Measurements from ENCODE around the gene RSAD1. TPM values are rescaled to one million over a fixed set of nuclear protein-coding genes. Genes with fewer than 3 reads are reported as not detected.

Gene RSAD1
- polyA plus RNA-seq, 3 donors, result 20.6 to 40.0 (median 21.2) TPM

DNA sequence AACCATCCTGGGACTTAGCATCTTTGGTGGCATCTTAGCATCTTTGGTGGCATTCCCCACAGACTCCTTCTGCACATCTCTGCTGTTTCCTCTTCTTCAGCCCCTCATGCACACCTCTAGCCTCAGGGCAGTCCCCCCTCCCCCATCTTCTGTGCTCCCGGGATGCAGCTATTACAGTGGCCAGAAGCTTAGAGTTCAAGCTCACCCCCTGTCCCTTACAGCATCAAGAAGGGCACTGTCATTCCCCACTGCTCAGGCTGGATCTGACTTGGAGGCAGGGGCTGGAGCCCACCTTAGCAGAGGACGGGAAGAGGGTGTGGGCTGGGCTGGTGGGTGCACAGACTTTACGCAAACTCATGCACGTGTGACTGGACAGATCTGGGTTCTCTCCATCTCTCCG, 54.5 kb downstream of the RSAD1 start:
- Histone ChIP-seq H3K4me1 (ENCODE audit: control insufficient read depth in 1 of 2, insufficient read depth in 2 of 2, low read length in 2 of 2) (peaks cover 18 to 31% of the 10 kb centered on the region in 2 donors), H3K4me3 (replicated peaks in 1 of 3; ENCODE audit: low read depth in 2 of 3, low read length in 3 of 3) (no peak overlapping the region), H3K27me3 (ENCODE audit: control insufficient read depth in 2 of 2, insufficient read depth in 2 of 2, low read length in 2 of 2) (peaks cover 19 to 34% of the 10 kb centered on the region in 2 donors), H3K4me2 (replicated peaks; ENCODE audit: extremely low read depth, low read length, poor library complexity, severe bottlenecking) (no peak overlapping the region), H4K20me1 (ENCODE audit: insufficient read depth, low read length) (no peaks in the 10 kb centered on the region), H2AFZ (ENCODE audit: insufficient read depth, low read depth, low read length, poor library complexity, severe bottlenecking) (no peak overlapping the region), H3K9ac (ENCODE audit: insufficient read depth, low read length, poor library complexity, severe bottlenecking) (no peak overlapping the region), H3K27ac (ENCODE audit: low read depth in 1 of 2, low read length in 2 of 2) (no peak overlapping the region), H3K79me2 (ENCODE audit: insufficient read depth, low read length) (no peaks in the 10 kb centered on the region), H3K9me3 (replicated peaks in 1 of 2; ENCODE audit: control insufficient read depth in 1 of 2, insufficient read depth in 1 of 2, low read length in 2 of 2) (no peaks in the 10 kb centered on the region), H3K36me3 (replicated peaks in 1 of 2; ENCODE audit: control insufficient read depth in 1 of 2, insufficient read depth in 2 of 2, low read length in 2 of 2) (no peaks in the 10 kb centered on the region)
- H3K27ac Mint-ChIP-seq, result peak overlapping the region in 1 of 7 donors; percentile 18
- TF ChIP-seq, protein P1, sequence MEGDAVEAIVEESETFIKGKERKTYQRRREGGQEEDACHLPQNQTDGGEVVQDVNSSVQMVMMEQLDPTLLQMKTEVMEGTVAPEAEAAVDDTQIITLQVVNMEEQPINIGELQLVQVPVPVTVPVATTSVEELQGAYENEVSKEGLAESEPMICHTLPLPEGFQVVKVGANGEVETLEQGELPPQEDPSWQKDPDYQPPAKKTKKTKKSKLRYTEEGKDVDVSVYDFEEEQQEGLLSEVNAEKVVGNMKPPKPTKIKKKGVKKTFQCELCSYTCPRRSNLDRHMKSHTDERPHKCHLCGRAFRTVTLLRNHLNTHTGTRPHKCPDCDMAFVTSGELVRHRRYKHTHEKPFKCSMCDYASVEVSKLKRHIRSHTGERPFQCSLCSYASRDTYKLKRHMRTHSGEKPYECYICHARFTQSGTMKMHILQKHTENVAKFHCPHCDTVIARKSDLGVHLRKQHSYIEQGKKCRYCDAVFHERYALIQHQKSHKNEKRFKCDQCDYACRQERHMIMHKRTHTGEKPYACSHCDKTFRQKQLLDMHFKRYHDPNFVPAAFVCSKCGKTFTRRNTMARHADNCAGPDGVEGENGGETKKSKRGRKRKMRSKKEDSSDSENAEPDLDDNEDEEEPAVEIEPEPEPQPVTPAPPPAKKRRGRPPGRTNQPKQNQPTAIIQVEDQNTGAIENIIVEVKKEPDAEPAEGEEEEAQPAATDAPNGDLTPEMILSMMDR (IDR thresholded peaks at IDR 0.05), result no peak
- H3K9me3 Mint-ChIP-seq, result peaks cover 0 to 6% (median 2%) of the 10 kb centered on the region in 7 donors
- peaks cover 0 to 7% of the 10 kb centered on the region in 2 donors for H3K36me3 Mint-ChIP-seq
- peaks cover 38 to 51% (median 47%) of the 10 kb centered on the region in 3 donors for H3K27me3 Mint-ChIP-seq (ENCODE audit: low read depth in 3 of 3)
- H3K4me1 Mint-ChIP-seq, result peaks cover 34% of the 10 kb centered on the region
- 5% methylated on average over 4 of the region's 5 CpGs for WGBS (ENCODE audit: insufficient coverage)
- intact Hi-C loops (cut with micrococcal nuclease), result no loop called here
- no peak for DNase-seq
- peak overlapping the region in 1 of 2 donors; percentile 77 for H3K4me3 Mint-ChIP-seq

DNA sequence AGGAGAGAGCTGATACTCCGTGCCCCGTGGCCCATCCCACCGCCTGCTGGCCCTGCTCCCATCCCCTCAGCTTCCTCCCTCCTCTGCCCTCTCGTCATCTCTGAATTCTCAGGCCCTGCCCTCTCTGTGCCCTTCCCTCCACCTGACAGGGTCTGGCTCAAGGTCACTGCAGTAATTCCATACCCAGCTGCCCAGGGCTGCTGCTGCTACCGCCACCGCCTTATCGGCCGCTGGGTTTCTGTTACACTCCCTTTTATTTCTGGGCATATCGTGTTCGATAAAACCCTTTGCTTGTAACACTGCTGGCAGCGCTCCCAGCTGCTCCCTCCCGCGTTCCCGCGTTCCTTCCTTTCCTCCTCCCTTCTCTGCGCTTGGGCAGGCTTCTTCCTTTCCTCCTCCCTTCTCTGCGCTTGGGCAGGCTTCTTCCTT, 55.1 kb downstream of the RSAD1 start:
- H3K9me3 Mint-ChIP-seq, result peaks cover 0 to 6% (median 2%) of the 10 kb centered on the region in 7 donors
- Histone ChIP-seq H3K27me3 (ENCODE audit: control insufficient read depth in 2 of 2, insufficient read depth in 2 of 2, low read length in 2 of 2) (peaks cover 19 to 34% of the 10 kb centered on the region in 2 donors), H2AFZ (ENCODE audit: insufficient read depth, low read depth, low read length, poor library complexity, severe bottlenecking) (no peak overlapping the region), H4K20me1 (ENCODE audit: insufficient read depth, low read length) (no peaks in the 10 kb centered on the region), H3K79me2 (ENCODE audit: insufficient read depth, low read length) (no peaks in the 10 kb centered on the region), H3K9me3 (replicated peaks in 1 of 2; ENCODE audit: control insufficient read depth in 1 of 2, insufficient read depth in 1 of 2, low read length in 2 of 2) (no peaks in the 10 kb centered on the region), H3K27ac (ENCODE audit: low read depth in 1 of 2, low read length in 2 of 2) (no peak overlapping the region), H3K4me3 (replicated peaks in 1 of 3; ENCODE audit: low read depth in 2 of 3, low read length in 3 of 3) (no peak overlapping the region), H3K36me3 (replicated peaks in 1 of 2; ENCODE audit: control insufficient read depth in 1 of 2, insufficient read depth in 2 of 2, low read length in 2 of 2) (no peaks in the 10 kb centered on the region), H3K9ac (ENCODE audit: insufficient read depth, low read length, poor library complexity, severe bottlenecking) (no peak overlapping the region), H3K4me1 (ENCODE audit: control insufficient read depth in 1 of 2, insufficient read depth in 2 of 2, low read length in 2 of 2) (peaks cover 18 to 31% of the 10 kb centered on the region in 2 donors), H3K4me2 (replicated peaks; ENCODE audit: extremely low read depth, low read length, poor library complexity, severe bottlenecking) (no peak overlapping the region)
- TF ChIP-seq, protein P1 (IDR thresholded peaks at IDR 0.05), result no peak
- H3K36me3 Mint-ChIP-seq, result peaks cover 0 to 7% of the 10 kb centered on the region in 2 donors
- intact Hi-C loops (cut with micrococcal nuclease), result no loop called here
- DNase-seq, result no peak
- peak overlapping the region in 1 of 7 donors; percentile 74 for H3K27ac Mint-ChIP-seq
- 0% methylated on average over 14 of the region's 17 CpGs for WGBS (ENCODE audit: insufficient coverage)
- H3K4me3 Mint-ChIP-seq, result peak overlapping the region; percentile 41 to 77
- peaks cover 38 to 51% (median 46%) of the 10 kb centered on the region in 3 donors for H3K27me3 Mint-ChIP-seq (ENCODE audit: low read depth in 3 of 3)
- peaks cover 34% of the 10 kb centered on the region for H3K4me1 Mint-ChIP-seq

All from CD14-positive monocyte (primary cell).